ENCODE results near the gene MRPL28. TPM values are rescaled to one million over a fixed set of nuclear protein-coding genes. Genes with fewer than 3 reads are reported as not detected.

The MRPL28 gene
- total RNA-seq, 4 donors from 2014 or later, result 39.9 to 106 (median 80.7) TPM

DNA sequence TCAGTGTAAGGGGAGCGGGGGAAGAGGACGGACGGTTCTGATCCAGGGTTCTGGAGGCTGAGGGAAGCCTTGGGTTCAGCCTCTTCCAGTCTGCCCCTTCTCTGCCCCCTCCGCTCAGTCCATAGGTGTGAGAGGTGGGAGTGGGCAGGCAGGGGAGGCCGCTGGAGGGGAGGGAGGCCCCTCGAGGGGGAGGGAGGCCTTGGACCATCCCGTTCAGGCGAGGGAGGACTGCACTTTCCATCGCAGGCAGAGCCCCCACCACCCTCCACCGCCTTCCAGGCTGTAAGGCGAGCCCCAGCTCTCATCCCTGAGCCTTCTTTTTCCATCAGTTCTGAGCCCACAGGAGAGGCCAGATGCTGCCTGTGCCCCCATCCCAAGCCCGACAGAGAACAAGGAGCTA lies 13.6 kb downstream of the MRPL28 start:
- no peak for TF ChIP-seq POLR2A (IDR thresholded peaks at IDR 0.05)
- TF ChIP-seq, protein P1, sequence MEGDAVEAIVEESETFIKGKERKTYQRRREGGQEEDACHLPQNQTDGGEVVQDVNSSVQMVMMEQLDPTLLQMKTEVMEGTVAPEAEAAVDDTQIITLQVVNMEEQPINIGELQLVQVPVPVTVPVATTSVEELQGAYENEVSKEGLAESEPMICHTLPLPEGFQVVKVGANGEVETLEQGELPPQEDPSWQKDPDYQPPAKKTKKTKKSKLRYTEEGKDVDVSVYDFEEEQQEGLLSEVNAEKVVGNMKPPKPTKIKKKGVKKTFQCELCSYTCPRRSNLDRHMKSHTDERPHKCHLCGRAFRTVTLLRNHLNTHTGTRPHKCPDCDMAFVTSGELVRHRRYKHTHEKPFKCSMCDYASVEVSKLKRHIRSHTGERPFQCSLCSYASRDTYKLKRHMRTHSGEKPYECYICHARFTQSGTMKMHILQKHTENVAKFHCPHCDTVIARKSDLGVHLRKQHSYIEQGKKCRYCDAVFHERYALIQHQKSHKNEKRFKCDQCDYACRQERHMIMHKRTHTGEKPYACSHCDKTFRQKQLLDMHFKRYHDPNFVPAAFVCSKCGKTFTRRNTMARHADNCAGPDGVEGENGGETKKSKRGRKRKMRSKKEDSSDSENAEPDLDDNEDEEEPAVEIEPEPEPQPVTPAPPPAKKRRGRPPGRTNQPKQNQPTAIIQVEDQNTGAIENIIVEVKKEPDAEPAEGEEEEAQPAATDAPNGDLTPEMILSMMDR (IDR thresholded peaks at IDR 0.05), result no peak
- DNase-seq, result no peak
- H3K4me1 ChIP-seq, result peaks cover 3 to 4% of the 10 kb centered on the region in 2 donors
- intact Hi-C loops (cut with DNase I), result no loop called here
- no peaks in the 10 kb centered on the region for H3K36me3 ChIP-seq
- no peak overlapping the region for H3K4me3 ChIP-seq (replicated peaks in 1 of 3)
- no peaks in the 10 kb centered on the region for H3K27me3 ChIP-seq
- no peak overlapping the region for H3K27ac ChIP-seq
- 76% methylated on average over 11 of the region's 12 CpGs for WGBS, 2 donors
- H3K9me3 ChIP-seq, result no peaks in the 10 kb centered on the region

DNA sequence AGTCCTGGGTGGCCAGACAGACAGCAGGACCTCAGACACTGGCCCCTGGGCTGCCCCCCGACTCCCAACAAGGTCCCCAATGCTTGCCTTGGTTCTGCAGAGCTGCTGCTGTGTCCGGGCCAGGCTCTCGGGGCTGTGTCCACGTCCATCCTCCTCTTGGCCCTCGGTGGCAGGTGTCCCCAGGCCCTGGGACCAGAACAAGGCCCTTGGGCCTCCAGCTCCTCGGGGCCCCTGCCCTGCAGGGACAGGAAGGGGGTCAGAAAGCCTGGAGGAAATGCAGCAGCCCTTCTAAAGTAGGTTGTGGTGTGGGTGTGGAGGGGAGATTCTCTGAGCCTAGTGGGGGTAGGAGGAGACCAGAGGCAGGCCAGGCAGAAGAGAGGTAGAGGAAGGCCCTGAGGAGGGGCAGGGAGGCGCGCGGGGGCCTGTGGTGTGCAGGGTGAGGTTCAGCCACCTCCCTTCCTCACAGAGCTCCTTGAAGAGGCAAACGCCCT lies 15.3 kb downstream of the MRPL28 start:
- 78 to 92% methylated on average over 8 to 9 of the region's 10 CpGs for WGBS, 2 donors

DNA sequence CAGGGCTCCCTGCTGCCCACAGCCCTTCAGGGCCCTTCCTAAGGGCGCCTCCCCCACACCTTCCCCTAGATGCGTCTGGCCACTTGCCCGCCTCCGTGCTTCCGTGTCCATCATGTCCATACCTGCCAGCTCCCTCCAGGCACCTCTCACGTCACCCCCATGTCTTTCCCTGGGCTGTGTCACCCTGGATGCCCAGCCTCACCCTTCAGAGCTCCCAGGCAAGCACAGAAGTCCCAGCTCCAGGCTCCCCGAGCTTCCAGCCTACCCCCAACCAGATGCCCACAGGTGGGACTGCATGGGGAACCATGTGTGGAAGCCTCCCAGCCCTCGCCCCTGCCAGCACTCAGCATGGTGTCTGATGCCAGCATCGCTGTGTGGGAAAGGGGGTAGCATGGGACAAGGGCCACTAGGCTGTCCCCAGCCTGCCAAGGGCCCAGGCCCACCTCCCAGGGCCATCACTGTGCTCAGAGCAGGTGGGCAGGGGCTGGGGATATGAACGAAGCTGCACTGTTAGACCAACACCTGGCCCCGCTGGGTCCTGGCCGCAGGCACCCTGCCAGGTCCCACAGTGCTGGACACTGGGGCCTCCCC lies 16.0 kb downstream of the MRPL28 start:
- no peaks in the 10 kb centered on the region for H3K36me3 ChIP-seq
- no peaks in the 10 kb centered on the region for H3K9me3 ChIP-seq
- WGBS, 2 donors, result 91 to 98% methylated on average over 9 to 12 of the region's 12 CpGs
- DNase-seq, result no peak
- H3K4me3 ChIP-seq (replicated peaks in 1 of 3), result no peak overlapping the region
- no peaks in the 10 kb centered on the region for H3K27me3 ChIP-seq
- TF ChIP-seq, protein P1 (IDR thresholded peaks at IDR 0.05), result no peak
- no peak for TF ChIP-seq POLR2A (IDR thresholded peaks at IDR 0.05)
- H3K4me1 ChIP-seq, result peaks cover 12 to 17% of the 10 kb centered on the region in 2 donors
- H3K27ac ChIP-seq, result no peak overlapping the region
- intact Hi-C loops (cut with DNase I), result loop anchor here (5.0 kb wide), 1 partner anchor 122 kb away; the partner anchor contains the start of gene FAM234A

More for the DNA sequence above, 15.3 kb downstream of the MRPL28 start:
- no peak overlapping the region for H3K4me3 ChIP-seq (replicated peaks in 1 of 3)
- no peaks in the 10 kb centered on the region for H3K36me3 ChIP-seq
- intact Hi-C loops (cut with DNase I), result loop anchor here (5.0 kb wide), 1 partner anchor 123 kb away; the partner anchor contains the start of gene FAM234A
- H3K9me3 ChIP-seq, result no peaks in the 10 kb centered on the region
- no peak for DNase-seq
- no peak overlapping the region for H3K27ac ChIP-seq
- peaks cover 10 to 12% of the 10 kb centered on the region in 2 donors for H3K4me1 ChIP-seq
- no peaks in the 10 kb centered on the region for H3K27me3 ChIP-seq
- TF ChIP-seq POLR2A (IDR thresholded peaks at IDR 0.05), result no peak
- TF ChIP-seq, protein P1 (IDR thresholded peaks at IDR 0.05), result no peak

DNA sequence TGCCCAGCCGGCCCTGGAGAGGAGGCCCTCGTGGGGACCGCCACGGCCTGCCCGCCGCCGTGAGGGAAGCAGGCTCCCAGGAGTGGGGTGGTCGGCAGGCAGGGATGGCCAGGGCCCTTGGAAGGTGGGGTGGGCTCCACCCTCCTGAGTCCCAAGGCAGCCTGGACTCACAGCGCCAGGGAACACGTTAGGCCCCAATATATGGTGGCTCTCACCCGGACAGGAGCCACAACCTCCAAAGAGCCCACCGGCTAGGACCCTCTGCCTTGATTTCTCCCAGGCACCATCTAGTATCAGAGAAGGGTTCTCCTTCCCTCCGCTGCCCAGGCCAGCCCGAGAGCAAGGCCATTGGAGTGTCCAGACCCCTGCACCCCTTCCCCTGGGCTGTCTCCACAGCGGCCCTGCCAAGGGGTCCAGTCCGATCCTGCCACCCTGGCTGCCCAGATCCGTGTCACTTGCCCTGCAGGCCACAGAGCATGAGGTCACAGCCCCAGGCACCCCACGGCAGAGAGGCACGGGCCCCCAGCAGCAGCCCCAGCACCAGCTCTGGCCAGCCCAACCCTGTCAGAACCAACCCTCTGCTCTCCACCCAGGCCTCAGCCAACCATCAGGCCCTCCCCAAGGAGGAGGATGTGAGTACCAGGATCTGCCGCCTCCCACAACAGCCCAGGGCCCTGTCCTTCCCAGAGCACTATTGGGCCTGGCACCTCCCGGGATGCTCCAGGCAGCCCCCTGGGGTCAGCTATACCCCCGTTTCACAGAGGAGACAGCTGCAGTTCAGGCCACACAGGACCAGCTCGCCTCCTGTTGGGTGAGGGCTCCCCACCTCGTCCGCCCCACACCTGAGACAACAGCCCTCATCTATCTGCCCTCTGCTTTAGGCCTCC lies 16.7 kb downstream of the MRPL28 start:
- peak overlapping the region in 2 of 3 donors; percentile 33 to 44 for H3K27ac ChIP-seq
- peak overlapping the region in 1 of 3 donors; percentile 41 for H3K4me3 ChIP-seq (replicated peaks in 1 of 3)
- no peaks in the 10 kb centered on the region for H3K9me3 ChIP-seq
- peaks cover 18 to 25% of the 10 kb centered on the region in 2 donors for H3K4me1 ChIP-seq
- H3K27me3 ChIP-seq, result no peaks in the 10 kb centered on the region
- WGBS, 2 donors, result 87 to 97% methylated on average over 10 of the region's 25 CpGs
- no peak for DNase-seq
- intact Hi-C loops (cut with DNase I), result loop anchor here (5.0 kb wide), 1 partner anchor 121 kb away; the partner anchor contains the start of gene FAM234A
- TF ChIP-seq POLR2A (IDR thresholded peaks at IDR 0.05), result no peak
- TF ChIP-seq, protein P1 (IDR thresholded peaks at IDR 0.05), result no peak
- no peaks in the 10 kb centered on the region for H3K36me3 ChIP-seq
